22Rv1 (cell line): ENCODE measurements around the gene EXOC1L.

ENCODE experiments used
- ZFX ChIP-seq: fragments of 450-650 bp; IDR thresholded peaks from 2 replicates; pipeline ENCODE4 v1.6.1; 2017; ENCODE audit warnings: antibody characterized with exemption, borderline replicate concordance
- TF ChIP-seq, protein P1 (sequence below): fragments of 450-650 bp; IDR thresholded peaks from 2 replicates; pipeline ENCODE4 v1.5.1; 2017; ENCODE audit warnings: mild to moderate bottlenecking

DNA sequence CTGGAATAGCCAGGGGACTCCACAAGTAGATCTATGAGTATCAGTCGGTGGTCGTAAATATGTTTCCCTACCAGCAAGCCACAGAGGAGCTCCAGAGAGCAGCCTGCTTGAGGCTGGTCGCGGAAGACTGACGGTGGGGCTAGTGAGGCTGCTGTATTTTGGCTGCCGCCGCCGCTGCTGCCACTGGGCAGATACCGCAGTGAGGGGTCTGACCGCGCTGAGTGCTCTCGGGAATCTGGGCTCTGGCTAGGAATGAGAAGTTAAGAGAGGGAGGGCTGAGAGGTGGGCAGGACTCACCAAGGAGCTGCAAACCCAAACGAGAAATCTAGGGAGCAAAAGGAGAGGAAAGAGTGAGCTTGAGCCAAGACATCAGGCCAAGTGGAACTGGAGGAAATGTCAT is at the start of gene EXOC1L:
- TF ChIP-seq, protein P1, sequence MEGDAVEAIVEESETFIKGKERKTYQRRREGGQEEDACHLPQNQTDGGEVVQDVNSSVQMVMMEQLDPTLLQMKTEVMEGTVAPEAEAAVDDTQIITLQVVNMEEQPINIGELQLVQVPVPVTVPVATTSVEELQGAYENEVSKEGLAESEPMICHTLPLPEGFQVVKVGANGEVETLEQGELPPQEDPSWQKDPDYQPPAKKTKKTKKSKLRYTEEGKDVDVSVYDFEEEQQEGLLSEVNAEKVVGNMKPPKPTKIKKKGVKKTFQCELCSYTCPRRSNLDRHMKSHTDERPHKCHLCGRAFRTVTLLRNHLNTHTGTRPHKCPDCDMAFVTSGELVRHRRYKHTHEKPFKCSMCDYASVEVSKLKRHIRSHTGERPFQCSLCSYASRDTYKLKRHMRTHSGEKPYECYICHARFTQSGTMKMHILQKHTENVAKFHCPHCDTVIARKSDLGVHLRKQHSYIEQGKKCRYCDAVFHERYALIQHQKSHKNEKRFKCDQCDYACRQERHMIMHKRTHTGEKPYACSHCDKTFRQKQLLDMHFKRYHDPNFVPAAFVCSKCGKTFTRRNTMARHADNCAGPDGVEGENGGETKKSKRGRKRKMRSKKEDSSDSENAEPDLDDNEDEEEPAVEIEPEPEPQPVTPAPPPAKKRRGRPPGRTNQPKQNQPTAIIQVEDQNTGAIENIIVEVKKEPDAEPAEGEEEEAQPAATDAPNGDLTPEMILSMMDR, result no peak
- TF ChIP-seq ZFX, result no peak
